Karpas-422 (cell line): Measurements from ENCODE around the gene SLC16A3. TPM values are rescaled to one million over a fixed set of nuclear protein-coding genes. Genes with fewer than 3 reads are reported as not detected.
"Not testable (repeated sequence)": the region's sequence is repeated elsewhere in the genome, so short reads cannot be mapped to it uniquely, and the experiment has no call there.

ENCODE experiments used
- DNase-seq: peaks from one replicate; pipeline ENCODE4 v3.0.0-alpha.2; 2015
- H2AFZ ChIP-seq: fragments of 200-600 bp; sonication (generic); 2 replicates; pipeline ENCODE4 v1.6.1; 2014; ENCODE audit warnings: antibody characterized with exemption, low read length, mixed read lengths
- H3K27ac ChIP-seq: fragments of 200-600 bp; sonication (generic); 2 replicates; pipeline ENCODE4 v1.5.1; 2014; ENCODE audit warnings: mild to moderate bottlenecking, low read length, moderate library complexity
- H3K27me3 ChIP-seq: fragments of 200-600 bp; sonication (generic); 2 replicates; pipeline ENCODE4 v1.6.1; 2014; ENCODE audit warnings: low read length, mixed read lengths
- H3K36me3 ChIP-seq: fragments of 200-600 bp; sonication (generic); 2 replicates; pipeline ENCODE4 v1.6.1; 2014; ENCODE audit warnings: low read length, mixed read lengths; ENCODE audit not compliant: insufficient read depth
- H3K4me1 ChIP-seq: fragments of 200-600 bp; sonication (generic); 2 replicates; pipeline ENCODE4 v1.6.1; 2014; ENCODE audit warnings: mild to moderate bottlenecking, low read length, mixed read lengths
- H3K4me2 ChIP-seq: fragments of 200-600 bp; sonication (generic); 2 replicates; pipeline ENCODE4 v1.6.1; 2014; ENCODE audit warnings: low read length, low read depth, mild to moderate bottlenecking; ENCODE audit not compliant: poor library complexity, severe bottlenecking
- H3K4me3 ChIP-seq: fragments of 200-600 bp; sonication (generic); 2 replicates; pipeline ENCODE4 v1.5.1; 2014; ENCODE audit warnings: mild to moderate bottlenecking, antibody characterized with exemption, low read length, mixed read lengths
- H3K79me2 ChIP-seq: fragments of 200-600 bp; sonication (generic); 2 replicates; pipeline ENCODE4 v1.6.1; 2014; ENCODE audit warnings: mild to moderate bottlenecking, low read length, mixed read lengths
- H3K9ac ChIP-seq: fragments of 200-600 bp; sonication (generic); 2 replicates; pipeline ENCODE4 v1.6.0; 2014; ENCODE audit warnings: low read length
- H3K9me2 ChIP-seq: fragments of 200-600 bp; sonication (generic), shearing (Covaris generic); replicated peaks from 2 replicates; pipeline ENCODE4 v1.6.0; 2014; ENCODE audit warnings: mild to moderate bottlenecking, low read length, moderate library complexity; ENCODE audit not compliant: insufficient read depth
- H3K9me3 ChIP-seq: fragments of 300-700, 200-600 bp; sonication (generic); 2 replicates; pipeline ENCODE4 v1.6.1; 2014; ENCODE audit warnings: low read length, mixed read lengths
- H4K20me1 ChIP-seq: fragments of 200-600 bp; sonication (generic); 2 replicates; pipeline ENCODE4 v1.6.1; 2014; ENCODE audit warnings: mild to moderate bottlenecking, antibody characterized with exemption, low read length, low read depth; ENCODE audit not compliant: insufficient read depth
- total RNA-seq: library from RNA; depleted of rRNA; stranded (reverse); fragments of >200 nt; shearing (Covaris generic); gene quantifications from 2 replicates; pipeline ENCODE4 v1.2.3, GENCODE V29; 2014; ENCODE audit warnings: low replicate concordance

Gene SLC16A3
- total RNA-seq, 1 experiment from 2014 or later = 0.67 TPM

DNA sequence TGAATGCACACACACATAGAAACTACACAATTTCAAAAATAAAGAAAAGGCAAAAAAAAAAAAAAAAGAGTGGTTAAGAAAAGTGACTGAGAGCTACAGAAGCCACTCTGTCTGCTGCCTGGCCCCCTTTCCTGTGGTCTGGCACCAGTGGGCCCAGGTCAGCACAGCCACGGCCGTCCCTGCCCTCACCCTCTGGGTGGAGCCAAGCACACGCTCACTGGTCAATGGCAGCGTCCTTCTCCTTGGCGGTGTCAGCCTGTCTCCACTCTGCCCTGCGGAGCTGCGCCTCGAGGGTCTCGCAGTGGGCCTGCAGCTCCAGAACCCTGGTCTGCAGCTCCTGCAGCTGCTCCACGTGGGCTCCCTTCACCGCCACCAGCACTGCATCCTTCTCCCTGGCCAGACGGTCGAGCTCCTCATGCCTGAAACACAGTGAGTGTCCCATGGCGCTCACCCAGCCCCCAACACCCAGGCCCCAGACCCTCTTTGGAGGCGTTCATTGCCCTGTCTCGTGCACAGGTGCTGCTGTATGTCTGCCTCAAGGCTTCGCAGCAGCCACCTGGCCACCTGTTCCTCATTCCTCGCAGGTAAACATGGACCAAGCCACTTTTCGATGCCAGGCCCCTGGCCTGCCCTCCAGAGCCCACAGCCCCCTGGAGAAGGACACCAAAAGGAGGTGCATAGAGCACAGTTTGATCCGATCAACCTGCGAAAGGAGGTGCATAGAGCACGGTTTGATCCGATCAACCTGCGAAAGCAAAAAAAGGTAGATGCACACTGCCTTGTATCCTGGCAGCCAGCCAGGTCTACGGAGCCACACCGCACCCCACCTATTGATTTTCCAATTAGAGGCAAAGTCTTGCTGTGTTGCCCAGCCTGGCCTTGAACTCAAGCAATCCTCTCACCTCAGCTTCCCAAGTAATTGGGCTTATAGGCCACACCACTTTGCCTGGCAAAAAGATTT lies 40.6 kb upstream of the SLC16A3 start:
- Histone ChIP-seq H3K36me3 (no peaks in the 10 kb centered on the region), H3K9me2 (no peaks in the 10 kb centered on the region), H3K27ac (no peak overlapping the region), H3K79me2 (no peaks in the 10 kb centered on the region), H3K4me3 (no peak overlapping the region), H3K9me3 (no peaks in the 10 kb centered on the region), H4K20me1 (no peaks in the 10 kb centered on the region), H2AFZ (no peak overlapping the region), H3K4me2 (no peak overlapping the region), H3K4me1 (no peaks in the 10 kb centered on the region), H3K27me3 (no peaks in the 10 kb centered on the region), H3K9ac (no peak overlapping the region)
- DNase-seq = no peak

DNA sequence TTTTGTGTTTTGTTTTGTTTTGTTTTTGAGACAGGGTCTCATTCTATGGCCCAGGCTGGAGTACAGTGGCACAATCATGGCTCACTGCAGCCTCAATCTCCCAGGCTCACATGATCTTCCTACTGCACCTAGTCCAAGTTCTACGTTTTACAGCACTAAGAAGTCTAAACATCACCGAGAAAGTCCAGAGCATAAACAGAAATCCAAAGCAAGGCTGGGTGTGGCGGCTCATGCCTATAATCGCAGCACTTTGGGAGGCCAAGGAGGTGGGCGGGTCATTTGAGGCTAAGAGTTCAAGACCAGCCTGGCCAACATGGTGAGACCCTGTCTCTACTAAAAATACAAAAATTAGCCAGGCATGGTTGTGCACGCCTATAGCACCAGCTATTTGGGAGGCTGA lies 35.8 kb upstream of the SLC16A3 start:
- not testable (repeated sequence) for H3K4me3 ChIP-seq, H3K9me3 ChIP-seq, H3K9ac ChIP-seq, H3K36me3 ChIP-seq, H3K79me2 ChIP-seq, H3K9me2 ChIP-seq, H2AFZ ChIP-seq, H3K27ac ChIP-seq, H3K4me2 ChIP-seq, H3K4me1 ChIP-seq, H4K20me1 ChIP-seq, DNase-seq, H3K27me3 ChIP-seq

DNA sequence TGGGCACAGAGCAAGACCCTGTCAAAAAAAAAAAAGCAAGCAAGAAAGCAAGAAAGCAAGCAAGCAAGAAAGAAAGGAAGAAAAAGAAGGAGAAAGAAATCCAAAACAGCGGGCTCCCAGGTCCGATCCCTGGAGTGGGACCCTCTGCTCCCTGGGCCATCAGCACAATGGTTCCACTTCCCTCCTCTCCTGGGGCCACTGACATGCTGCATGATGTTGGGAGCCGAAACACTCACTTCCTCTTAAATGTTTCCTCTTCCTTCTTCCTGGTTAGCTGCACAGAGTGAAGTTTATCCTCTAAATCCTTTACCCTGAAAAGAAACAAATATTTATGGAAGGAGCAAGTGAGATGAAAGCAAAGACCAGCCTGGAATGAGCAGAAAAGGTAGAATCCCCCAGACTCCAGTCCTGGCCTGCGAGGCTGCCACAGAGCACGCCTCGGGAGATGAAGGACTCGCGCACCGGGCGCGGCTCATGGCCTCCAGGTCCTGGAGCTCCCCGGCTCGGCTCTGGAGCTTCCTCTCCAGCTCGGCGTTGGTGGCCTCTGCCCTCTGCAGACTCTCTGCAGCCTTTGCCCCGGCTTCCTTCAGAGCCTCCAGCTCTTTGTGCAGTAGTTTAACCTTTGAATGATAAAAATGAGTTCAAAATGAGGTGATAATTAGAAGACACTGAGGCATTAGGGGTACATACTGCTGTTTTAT lies 35.2 kb upstream of the SLC16A3 start:
- H3K27me3 ChIP-seq = no peaks in the 10 kb centered on the region
- no peak overlapping the region for H3K4me3 ChIP-seq
- H3K27ac ChIP-seq = no peak overlapping the region
- no peak overlapping the region for H3K4me2 ChIP-seq
- no peaks in the 10 kb centered on the region for H3K4me1 ChIP-seq
- no peaks in the 10 kb centered on the region for H3K9me3 ChIP-seq
- no peak overlapping the region for H2AFZ ChIP-seq
- no peaks in the 10 kb centered on the region for H3K36me3 ChIP-seq
- H4K20me1 ChIP-seq = no peaks in the 10 kb centered on the region
- DNase-seq = no peak
- H3K9me2 ChIP-seq = no peaks in the 10 kb centered on the region
- no peaks in the 10 kb centered on the region for H3K79me2 ChIP-seq
- H3K9ac ChIP-seq = no peak overlapping the region

DNA sequence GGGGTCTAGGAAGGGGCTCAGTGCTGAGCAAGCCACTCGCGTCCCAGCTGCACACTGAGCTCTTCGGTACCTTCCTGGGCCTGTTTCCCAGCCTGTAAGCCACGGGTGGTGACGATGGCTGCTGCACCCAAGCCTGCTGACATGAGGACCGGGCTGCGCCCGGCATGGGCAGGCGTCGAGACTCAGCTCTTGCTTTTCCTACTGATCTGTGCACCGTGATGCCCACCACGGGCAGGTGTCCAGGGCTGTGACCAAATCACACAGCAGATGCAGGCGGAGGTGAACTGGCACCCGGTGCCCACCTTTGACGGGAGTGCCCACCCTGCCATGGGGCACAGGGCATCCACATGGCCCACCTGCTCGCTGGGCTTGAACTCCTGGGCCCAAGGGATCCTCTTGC lies 34.1 kb upstream of the SLC16A3 start:
- Histone ChIP-seq H3K79me2 (no peaks in the 10 kb centered on the region), H3K9me2 (no peaks in the 10 kb centered on the region), H3K4me3 (no peak overlapping the region), H2AFZ (no peak overlapping the region), H3K36me3 (no peaks in the 10 kb centered on the region), H3K9me3 (no peaks in the 10 kb centered on the region), H3K27me3 (no peaks in the 10 kb centered on the region), H3K4me1 (no peaks in the 10 kb centered on the region), H4K20me1 (no peaks in the 10 kb centered on the region), H3K9ac (no peak overlapping the region), H3K27ac (no peak overlapping the region), H3K4me2 (no peak overlapping the region)
- no peak for DNase-seq

DNA sequence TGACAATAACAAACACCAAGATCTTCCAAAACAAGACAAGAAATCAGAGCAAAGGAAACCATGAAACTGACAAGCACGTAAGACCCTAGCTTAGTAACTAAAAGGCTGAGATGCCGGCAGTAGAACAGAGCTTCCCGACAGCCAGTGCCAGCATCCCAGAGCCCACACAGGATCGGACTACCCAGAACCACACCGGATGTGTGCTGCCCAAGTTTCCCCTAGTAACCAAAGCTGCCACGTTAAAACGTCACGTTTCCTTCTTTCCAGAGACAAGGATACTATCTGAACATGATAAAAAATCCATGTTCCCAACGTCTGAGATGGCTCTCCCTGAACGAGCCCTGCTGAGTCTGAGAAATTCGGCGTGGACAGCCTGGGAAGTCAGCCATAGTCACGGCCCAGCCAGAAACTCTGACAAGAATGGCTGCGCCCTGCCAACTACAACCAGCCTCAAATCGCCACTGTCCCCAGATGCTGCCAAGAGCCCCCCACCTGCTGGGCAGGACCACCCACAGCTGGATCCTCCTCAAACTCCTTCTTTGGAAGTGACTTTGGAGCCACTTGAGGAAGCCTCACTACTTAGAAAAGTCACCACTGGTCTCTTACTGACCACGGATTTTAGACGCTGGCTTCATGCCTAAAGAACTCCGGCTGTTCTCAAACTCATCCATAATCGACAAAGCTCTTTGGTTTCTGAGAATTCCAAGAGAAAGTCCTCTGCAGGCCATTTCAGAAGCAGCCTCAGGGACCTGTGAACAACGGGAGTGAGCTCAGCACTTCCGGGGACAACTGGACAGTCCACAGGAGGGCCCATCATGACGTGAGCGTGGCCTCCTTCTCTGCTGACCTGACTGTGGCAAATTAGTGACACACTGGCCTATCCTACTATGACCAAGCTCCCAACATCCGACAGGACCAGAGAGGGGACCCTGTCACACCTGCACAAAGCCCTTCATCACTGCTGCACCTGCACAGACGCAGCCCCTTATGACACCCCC lies 32.9 kb upstream of the SLC16A3 start:
- no peak for DNase-seq
- Histone ChIP-seq H3K9me2 (no peaks in the 10 kb centered on the region), H4K20me1 (no peaks in the 10 kb centered on the region), H3K36me3 (no peaks in the 10 kb centered on the region), H2AFZ (no peak overlapping the region), H3K4me1 (no peaks in the 10 kb centered on the region), H3K9me3 (no peaks in the 10 kb centered on the region), H3K4me2 (no peak overlapping the region), H3K27ac (no peak overlapping the region), H3K9ac (no peak overlapping the region), H3K79me2 (no peaks in the 10 kb centered on the region), H3K27me3 (no peaks in the 10 kb centered on the region), H3K4me3 (no peak overlapping the region)

DNA sequence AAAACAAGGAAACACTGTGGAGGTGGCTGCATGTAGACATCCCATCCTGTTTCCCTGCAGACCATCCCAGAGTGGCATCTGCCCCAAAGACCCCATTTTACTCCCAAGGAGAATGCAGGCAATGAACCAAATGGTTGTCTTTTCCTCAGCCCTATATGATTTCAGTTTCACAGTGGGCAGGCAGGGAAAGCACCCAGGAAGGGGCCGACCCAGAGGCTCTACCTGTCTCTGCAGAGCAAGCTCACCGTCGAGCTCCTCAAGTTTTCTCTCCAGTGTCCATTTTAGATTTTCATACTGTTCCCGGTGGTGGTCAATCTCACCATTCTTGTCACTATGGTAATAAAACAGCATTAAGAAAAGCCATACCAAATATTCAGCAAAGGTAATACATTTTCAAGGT lies 30.8 kb upstream of the SLC16A3 start:
- H3K36me3 ChIP-seq = no peaks in the 10 kb centered on the region

DNA sequence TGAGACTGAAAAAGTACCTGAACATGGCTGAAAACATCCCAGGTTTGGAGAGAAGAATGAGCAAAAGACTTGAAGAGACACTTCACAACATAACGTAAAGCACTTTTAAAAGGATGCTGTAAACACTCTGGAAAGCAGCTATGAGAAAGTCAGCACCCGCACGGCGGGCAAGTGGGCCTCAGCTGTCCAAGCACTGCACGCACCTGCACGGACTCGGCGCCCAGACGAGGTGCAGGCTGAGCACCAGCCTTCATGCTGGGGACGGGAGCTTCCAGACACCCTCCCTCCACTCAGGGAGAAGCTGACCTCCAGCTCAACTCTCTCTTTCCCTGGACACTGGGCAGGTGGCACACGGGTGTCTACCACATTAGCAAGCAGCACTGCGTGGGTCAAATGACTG lies 29.3 kb upstream of the SLC16A3 start:
- Histone ChIP-seq H2AFZ (no peak overlapping the region), H3K27me3 (no peaks in the 10 kb centered on the region), H3K9me3 (no peaks in the 10 kb centered on the region), H3K27ac (no peak overlapping the region), H3K79me2 (no peaks in the 10 kb centered on the region), H3K9me2 (no peaks in the 10 kb centered on the region), H3K9ac (no peak overlapping the region), H3K4me2 (no peak overlapping the region), H3K36me3 (no peaks in the 10 kb centered on the region), H3K4me1 (no peaks in the 10 kb centered on the region), H3K4me3 (no peak overlapping the region), H4K20me1 (no peaks in the 10 kb centered on the region)
- DNase-seq = no peak

More for the DNA sequence above, 30.8 kb upstream of the SLC16A3 start:
- H3K4me1 ChIP-seq = no peaks in the 10 kb centered on the region
- H4K20me1 ChIP-seq = no peaks in the 10 kb centered on the region
- H3K4me3 ChIP-seq = no peak overlapping the region
- no peaks in the 10 kb centered on the region for H3K9me2 ChIP-seq
- H3K4me2 ChIP-seq = no peak overlapping the region
- H3K9ac ChIP-seq = no peak overlapping the region
- no peak overlapping the region for H2AFZ ChIP-seq
- H3K79me2 ChIP-seq = no peaks in the 10 kb centered on the region
- no peak overlapping the region for H3K27ac ChIP-seq
- H3K9me3 ChIP-seq = no peaks in the 10 kb centered on the region
- no peak for DNase-seq
- H3K27me3 ChIP-seq = no peaks in the 10 kb centered on the region
